HG03175 (cell line): ENCODE data around the gene GRIK2.
"Not testable (repeated sequence)": the region's sequence is repeated elsewhere in the genome, so short reads cannot be mapped to it uniquely, and the experiment has no call there.

Experiments used
- ATAC-seq: cut with Tn5 transposase; IDR thresholded peaks from one replicate; pipeline ENCODE4 v1.9.1; 2021; ENCODE audit warnings: mild to moderate bottlenecking, moderate library complexity; ENCODE audit not compliant: unreplicated experiment

GRIK2 gene

GRCh38 chr6:101956961-101957360, 563.5 kb downstream of the GRIK2 start:
- ATAC-seq, result no peak

GRCh38 chr6:101961357-101961756, 567.8 kb downstream of the GRIK2 start:
- ATAC-seq, result no peak

GRCh38 chr6:101980924-101981323, 587.4 kb downstream of the GRIK2 start:
- ATAC-seq, result no peak

GRCh38 chr6:101986476-101986875, 593.0 kb downstream of the GRIK2 start:
- ATAC-seq, result no peak

- no peak for ATAC-seq
Observed at GRCh38 chr6:101992286-101992685, 598.8 kb downstream of the GRIK2 start.

GRCh38 chr6:101994521-101994920, 601.0 kb downstream of the GRIK2 start:
- ATAC-seq, result no peak

- no peak for ATAC-seq
Observed at GRCh38 chr6:102015431-102015830, 621.9 kb downstream of the GRIK2 start.

- no peak for ATAC-seq
Observed at GRCh38 chr6:102022281-102022680, 628.8 kb downstream of the GRIK2 start.

GRCh38 chr6:102022803-102023202, 629.3 kb downstream of the GRIK2 start:
- ATAC-seq, result no peak

GRCh38 chr6:102023977-102024657, 630.6 kb downstream of the GRIK2 start:
- no peak for ATAC-seq

- ATAC-seq, result no peak
Observed at GRCh38 chr6:102026649-102027048, 633.1 kb downstream of the GRIK2 start.

- ATAC-seq, result no peak
Observed at GRCh38 chr6:102028176-102028575, 634.7 kb downstream of the GRIK2 start.

- no peak for ATAC-seq
Observed at GRCh38 chr6:102038964-102039363, 645.5 kb downstream of the GRIK2 start.

- no peak for ATAC-seq
Observed at GRCh38 chr6:102039441-102039840, 645.9 kb downstream of the GRIK2 start.

- no peak for ATAC-seq
Observed at GRCh38 chr6:102051001-102051400, 657.5 kb downstream of the GRIK2 start.

GRCh38 chr6:102051720-102052119, 658.2 kb downstream of the GRIK2 start:
- ATAC-seq, result no peak

GRCh38 chr6:102064142-102064541, 670.6 kb downstream of the GRIK2 start:
- ATAC-seq, result no peak

GRCh38 chr6:102066301-102066700, 672.8 kb downstream of the GRIK2 start:
- no peak for ATAC-seq

- no peak for ATAC-seq
Observed at GRCh38 chr6:102068349-102068929, 674.9 kb downstream of the GRIK2 start.

GRCh38 chr6:102075539-102075938, 682.0 kb downstream of the GRIK2 start:
- no peak for ATAC-seq

GRCh38 chr6:102085257-102085656, 691.7 kb downstream of the GRIK2 start:
- ATAC-seq, result no peak

GRCh38 chr6:102088160-102088559, 694.7 kb downstream of the GRIK2 start:
- ATAC-seq, result not testable (repeated sequence)

- ATAC-seq, result no peak
Observed at GRCh38 chr6:102114402-102114801, 720.9 kb downstream of the GRIK2 start.
